ENCODE measurements around the gene GNAZ.

The GNAZ gene

DNA sequence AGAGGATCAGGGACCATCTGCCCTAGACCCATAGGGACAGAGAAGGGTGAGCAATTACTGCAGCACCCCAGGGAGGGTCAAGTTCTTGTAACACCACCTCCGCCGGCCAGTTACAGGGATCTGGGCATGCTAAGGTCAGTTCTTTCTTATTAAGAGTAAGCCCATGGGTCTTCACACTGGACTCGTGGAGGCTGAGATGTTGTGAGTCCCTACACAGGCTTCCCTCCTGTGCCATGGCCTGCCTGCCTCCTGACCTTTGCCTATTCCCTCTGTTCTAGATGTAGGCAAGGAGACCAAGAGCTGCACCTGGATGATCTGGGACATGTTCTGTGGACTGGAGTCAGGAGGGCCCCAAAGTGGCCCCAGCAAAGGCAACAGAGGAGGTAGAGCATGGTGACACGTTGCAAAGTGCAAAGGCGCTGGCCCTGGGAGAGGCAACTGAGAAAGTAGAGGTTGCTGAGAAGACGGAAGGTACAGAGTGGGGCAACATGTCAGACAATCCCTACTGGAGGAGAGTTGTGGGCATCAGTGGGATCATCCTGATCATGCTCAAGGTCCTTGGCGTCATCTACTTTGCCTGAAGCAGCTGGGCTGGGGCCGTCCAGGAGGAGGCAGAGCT is 16.3 kb upstream of the GNAZ start:
- Histone ChIP-seq H3K27ac (ENCODE audit: low read depth, low read length) (no peak overlapping the region), H2AFZ (ENCODE audit: insufficient read depth, low read length, poor library complexity) (no peak overlapping the region), H3K9me3 (ENCODE audit: insufficient read depth, low read depth, low read length) (peaks cover 3% of the 10 kb centered on the region), H3K9ac (ENCODE audit: low read length) (no peak overlapping the region), H3K4me1 (ENCODE audit: control insufficient read depth in 1 of 2, insufficient read depth in 2 of 2, low read length in 2 of 2) (no peaks in the 10 kb centered on the region), H3K27me3 (ENCODE audit: insufficient read depth, low read length) (no peaks in the 10 kb centered on the region), H3K23ac (ENCODE audit: low read length) (no peak overlapping the region), H4K91ac (ENCODE audit: low read depth, low read length) (no peak overlapping the region), H3K36me3 (ENCODE audit: control insufficient read depth in 1 of 2, insufficient read depth in 2 of 2, low read length in 2 of 2) (no peaks in the 10 kb centered on the region), H2AK5ac (ENCODE audit: low read length) (no peak overlapping the region), H4K12ac (ENCODE audit: low read depth, low read length) (no peak overlapping the region), H3K79me1 (ENCODE audit: low read length) (no peaks in the 10 kb centered on the region), H3K14ac (ENCODE audit: low read length) (no peak overlapping the region), H2BK120ac (ENCODE audit: insufficient read depth, low read length, poor library complexity) (no peak overlapping the region), H2BK5ac (ENCODE audit: low read depth, low read length, poor library complexity) (no peak overlapping the region), H3K4me2 (ENCODE audit: low read length) (no peak overlapping the region), H3K4me3 (ENCODE audit: low read depth, low read length) (no peak overlapping the region), H2BK12ac (ENCODE audit: low read length) (no peak overlapping the region), H4K8ac (ENCODE audit: low read depth, low read length) (no peak overlapping the region), H3K18ac (ENCODE audit: low read length) (no peak overlapping the region), H3K79me2 (ENCODE audit: control insufficient read depth, insufficient read depth, low read length, poor library complexity) (no peaks in the 10 kb centered on the region), H3K4ac (ENCODE audit: low read depth, low read length) (no peak overlapping the region)
- DNase-seq = no peak
- no CpG with 5 or more reads among the region's 8 CpGs for WGBS (ENCODE audit: extremely low coverage, insufficient coverage, insufficient read length)

- Histone ChIP-seq H3K36me3 (ENCODE audit: control insufficient read depth in 1 of 2, insufficient read depth in 2 of 2, low read length in 2 of 2) (no peaks in the 10 kb centered on the region), H3K18ac (ENCODE audit: low read length) (no peak overlapping the region), H3K23ac (ENCODE audit: low read length) (no peak overlapping the region), H4K91ac (ENCODE audit: low read depth, low read length) (no peak overlapping the region), H3K14ac (ENCODE audit: low read length) (no peak overlapping the region), H2BK5ac (ENCODE audit: low read depth, low read length, poor library complexity) (no peak overlapping the region), H2BK120ac (ENCODE audit: insufficient read depth, low read length, poor library complexity) (no peak overlapping the region), H2AFZ (ENCODE audit: insufficient read depth, low read length, poor library complexity) (no peak overlapping the region), H3K9me3 (ENCODE audit: insufficient read depth, low read depth, low read length) (peaks cover 3% of the 10 kb centered on the region), H3K4ac (ENCODE audit: low read depth, low read length) (no peak overlapping the region), H3K4me2 (ENCODE audit: low read length) (no peak overlapping the region), H3K4me1 (ENCODE audit: control insufficient read depth in 1 of 2, insufficient read depth in 2 of 2, low read length in 2 of 2) (no peaks in the 10 kb centered on the region), H3K27ac (ENCODE audit: low read depth, low read length) (no peak overlapping the region), H3K79me2 (ENCODE audit: control insufficient read depth, insufficient read depth, low read length, poor library complexity) (no peaks in the 10 kb centered on the region), H3K4me3 (ENCODE audit: low read depth, low read length) (no peak overlapping the region), H4K8ac (ENCODE audit: low read depth, low read length) (no peak overlapping the region), H3K27me3 (ENCODE audit: insufficient read depth, low read length) (no peaks in the 10 kb centered on the region), H3K9ac (ENCODE audit: low read length) (no peak overlapping the region), H2BK12ac (ENCODE audit: low read length) (no peak overlapping the region), H3K79me1 (ENCODE audit: low read length) (no peaks in the 10 kb centered on the region), H4K12ac (ENCODE audit: low read depth, low read length) (no peak overlapping the region), H2AK5ac (ENCODE audit: low read length) (no peak overlapping the region)
- WGBS (ENCODE audit: extremely low coverage, insufficient coverage, insufficient read length) = no CpG with 5 or more reads among the region's 5 CpGs
- no peak for DNase-seq
Measured at GRCh38 chr22:23054531-23055257, 15.6 kb upstream of the GNAZ start.

DNA sequence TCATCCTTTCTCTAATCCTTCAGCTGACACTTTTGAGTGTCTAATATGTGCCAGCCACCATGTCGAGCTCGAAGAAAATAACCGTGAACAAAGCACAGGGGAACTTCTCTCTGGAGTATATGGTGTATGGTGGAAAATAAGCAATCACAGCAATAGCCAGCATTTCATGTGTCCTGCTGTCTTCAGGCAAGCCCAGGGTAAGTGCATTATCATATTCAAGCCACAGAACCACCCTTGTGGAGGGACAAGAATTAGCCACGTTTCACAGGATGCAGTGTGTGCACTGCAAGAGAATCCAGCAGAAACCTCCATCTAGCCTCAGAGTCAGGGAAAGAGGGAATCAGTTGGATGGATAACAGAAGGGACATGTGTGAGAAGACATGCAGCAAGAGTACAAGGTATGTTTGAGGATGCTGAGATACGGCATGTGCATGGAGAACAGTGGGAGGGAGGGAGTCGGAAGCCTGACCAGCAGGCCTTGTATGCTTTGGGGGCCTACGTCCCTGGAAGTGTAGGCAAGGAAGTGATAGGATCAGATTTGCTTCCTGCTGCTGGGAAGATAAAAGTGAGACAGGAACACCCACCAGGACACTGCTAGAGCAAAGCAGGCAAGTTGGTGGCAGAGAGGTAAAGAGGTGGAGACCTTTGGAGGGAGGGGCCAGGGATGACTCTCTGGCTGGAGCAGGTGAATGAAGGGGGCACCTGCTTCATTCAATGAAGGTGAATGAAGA is 14.7 kb upstream of the GNAZ start:
- Histone ChIP-seq H3K4me2 (ENCODE audit: low read length) (no peak overlapping the region), H3K9me3 (ENCODE audit: insufficient read depth, low read depth, low read length) (peaks cover 3% of the 10 kb centered on the region), H3K36me3 (ENCODE audit: control insufficient read depth in 1 of 2, insufficient read depth in 2 of 2, low read length in 2 of 2) (no peaks in the 10 kb centered on the region), H3K27ac (ENCODE audit: low read depth, low read length) (no peak overlapping the region), H3K79me1 (ENCODE audit: low read length) (no peaks in the 10 kb centered on the region), H2BK120ac (ENCODE audit: insufficient read depth, low read length, poor library complexity) (no peak overlapping the region), H3K79me2 (ENCODE audit: control insufficient read depth, insufficient read depth, low read length, poor library complexity) (no peaks in the 10 kb centered on the region), H3K27me3 (ENCODE audit: insufficient read depth, low read length) (no peaks in the 10 kb centered on the region), H4K8ac (ENCODE audit: low read depth, low read length) (no peak overlapping the region), H2BK5ac (ENCODE audit: low read depth, low read length, poor library complexity) (no peak overlapping the region), H3K18ac (ENCODE audit: low read length) (no peak overlapping the region), H3K4ac (ENCODE audit: low read depth, low read length) (no peak overlapping the region), H3K14ac (ENCODE audit: low read length) (no peak overlapping the region), H2AFZ (ENCODE audit: insufficient read depth, low read length, poor library complexity) (no peak overlapping the region), H3K23ac (ENCODE audit: low read length) (no peak overlapping the region), H2BK12ac (ENCODE audit: low read length) (no peak overlapping the region), H3K4me3 (ENCODE audit: low read depth, low read length) (no peak overlapping the region), H3K4me1 (ENCODE audit: control insufficient read depth in 1 of 2, insufficient read depth in 2 of 2, low read length in 2 of 2) (no peaks in the 10 kb centered on the region), H3K9ac (ENCODE audit: low read length) (no peak overlapping the region), H2AK5ac (ENCODE audit: low read length) (no peak overlapping the region), H4K91ac (ENCODE audit: low read depth, low read length) (no peak overlapping the region), H4K12ac (ENCODE audit: low read depth, low read length) (no peak overlapping the region)
- DNase-seq = no peak
- WGBS (ENCODE audit: extremely low coverage, insufficient coverage, insufficient read length) = no CpG with 5 or more reads among the region's 7 CpGs

- H3K79me1 ChIP-seq (ENCODE audit: low read length) = no peaks in the 10 kb centered on the region
- H2BK120ac ChIP-seq (ENCODE audit: insufficient read depth, low read length, poor library complexity) = no peak overlapping the region
- peaks cover 3% of the 10 kb centered on the region for H3K9me3 ChIP-seq (ENCODE audit: insufficient read depth, low read depth, low read length)
- no peak overlapping the region for H2BK5ac ChIP-seq (ENCODE audit: low read depth, low read length, poor library complexity)
- H3K4me2 ChIP-seq (ENCODE audit: low read length) = no peak overlapping the region
- no peaks in the 10 kb centered on the region for H3K27me3 ChIP-seq (ENCODE audit: insufficient read depth, low read length)
- H3K18ac ChIP-seq (ENCODE audit: low read length) = no peak overlapping the region
- no peak overlapping the region for H3K23ac ChIP-seq (ENCODE audit: low read length)
- no peaks in the 10 kb centered on the region for H3K36me3 ChIP-seq (ENCODE audit: control insufficient read depth in 1 of 2, insufficient read depth in 2 of 2, low read length in 2 of 2)
- H3K4ac ChIP-seq (ENCODE audit: low read depth, low read length) = no peak overlapping the region
- no peaks in the 10 kb centered on the region for H3K4me1 ChIP-seq (ENCODE audit: control insufficient read depth in 1 of 2, insufficient read depth in 2 of 2, low read length in 2 of 2)
- no CpG with 5 or more reads among the region's 1 CpG for WGBS (ENCODE audit: extremely low coverage, insufficient coverage, insufficient read length)
- no peak overlapping the region for H2AFZ ChIP-seq (ENCODE audit: insufficient read depth, low read length, poor library complexity)
- no peak overlapping the region for H2AK5ac ChIP-seq (ENCODE audit: low read length)
- H4K91ac ChIP-seq (ENCODE audit: low read depth, low read length) = no peak overlapping the region
- no peaks in the 10 kb centered on the region for H3K79me2 ChIP-seq (ENCODE audit: control insufficient read depth, insufficient read depth, low read length, poor library complexity)
- no peak overlapping the region for H3K14ac ChIP-seq (ENCODE audit: low read length)
- no peak overlapping the region for H3K27ac ChIP-seq (ENCODE audit: low read depth, low read length)
- H3K9ac ChIP-seq (ENCODE audit: low read length) = no peak overlapping the region
- H4K12ac ChIP-seq (ENCODE audit: low read depth, low read length) = no peak overlapping the region
- H3K4me3 ChIP-seq (ENCODE audit: low read depth, low read length) = no peak overlapping the region
- H2BK12ac ChIP-seq (ENCODE audit: low read length) = no peak overlapping the region
- no peak overlapping the region for H4K8ac ChIP-seq (ENCODE audit: low read depth, low read length)
- DNase-seq = no peak
Measured at GRCh38 chr22:23057331-23057730, 13.0 kb upstream of the GNAZ start.
